GM12878 (cell line): ENCODE results near the gene SCYGR1. TPM values are rescaled to one million over a fixed set of nuclear protein-coding genes. Genes with fewer than 3 reads are reported as not detected.

Source experiments
- ATAC-seq: fragments of 200-7000 bp; cut with Tn5 transposase; 3 replicates; pipeline ENCODE4 v1.9.1; 2020; ENCODE audit warnings: mild to moderate bottlenecking, moderate library complexity
- BruUV-seq: library from RNA; stranded (reverse); fragments of 400-500 nt; replicated peaks from 2 replicates; lab custom pipeline; 2021; lab: Mats Ljungman, UMichigan
- CTCF ChIA-PET: fragments of 300-600 bp; sonication (Branson Sonifier 250); formaldehyde crosslinking; extraction: SDS; loops from one replicate; lab custom pipeline; 2021; ENCODE audit warnings: inconsistent platforms; lab: Yijun Ruan, JAX
- POLR2A ChIA-PET: fragments of 350-600 bp; formaldehyde crosslinking; extraction: SDS; loops from one replicate; lab custom pipeline; 2021; ENCODE audit warnings: inconsistent platforms; lab: Charles Lee
- RAD21 ChIA-PET: fragments of 300-600 bp; sonication (Branson Sonifier 250); formaldehyde crosslinking; loops from one replicate; lab custom pipeline; 2023; ENCODE audit warnings: antibody characterized with exemption; ENCODE audit not compliant: unreplicated experiment; lab: Charles Lee
- SMC1A ChIA-PET: fragments of 300-600 bp; sonication (Branson Sonifier 250); formaldehyde crosslinking; loops from one replicate; lab custom pipeline; 2023; ENCODE audit not compliant: unreplicated experiment, uncharacterized antibody; lab: Charles Lee
- DNase-seq: peaks from one replicate; pipeline ENCODE4 v3.0.0-alpha.2; 2011; ENCODE audit warnings: low read depth, low spot score
- FAIRE-seq: peaks from 3 replicates; lab custom pipeline; 2011; peaks lifted over from hg19 to GRCh38; lab: Jason Lieb, UNC
- H2AFZ ChIP-seq: 2 replicates; pipeline ENCODE4 v1.6.0; 2011; ENCODE audit warnings: low read depth, low read length, control low read depth; ENCODE audit not compliant: control insufficient read depth
- H3K27ac ChIP-seq: 2 replicates; pipeline ENCODE4 v1.5.1; 2011; ENCODE audit warnings: control low read depth; ENCODE audit not compliant: control insufficient read depth, insufficient read depth
- H3K27me3 ChIP-seq, 2 experiments: replicated peaks in 1 of 2; 2 replicates each; pipeline versions ENCODE4 v1.6.0 to v1.6.1; 2011; ENCODE audit warnings: low read length in 1 of 2; ENCODE audit not compliant: control insufficient read depth in 2 of 2, insufficient read depth in 2 of 2
- H3K36me3 ChIP-seq, 2 experiments: 2 replicates each; pipeline ENCODE4 v1.5.1; 2011; ENCODE audit warnings: low read length in 1 of 2; ENCODE audit not compliant: control insufficient read depth in 2 of 2, insufficient read depth in 2 of 2
- H3K4me1 ChIP-seq: 2 replicates; pipeline ENCODE4 v1.6.1; 2011; ENCODE audit warnings: mild to moderate bottlenecking, low read length, moderate library complexity, mixed read lengths; ENCODE audit not compliant: control insufficient read depth, insufficient read depth
- H3K4me2 ChIP-seq: 2 replicates; pipeline ENCODE4 v1.6.0; 2011; ENCODE audit warnings: control low read depth; ENCODE audit not compliant: control insufficient read depth, insufficient read depth
- H3K4me3 ChIP-seq: fragments of 200-600 bp; sonication (generic); 2 replicates; pipeline ENCODE4 v1.5.1; 2016
- H3K79me2 ChIP-seq: 2 replicates; pipeline ENCODE4 v1.6.0; 2011; ENCODE audit warnings: low read length; ENCODE audit not compliant: control insufficient read depth, insufficient read depth
- H3K9ac ChIP-seq: 2 replicates; pipeline ENCODE4 v1.8.0; 2011; ENCODE audit warnings: low read length, control low read depth, mixed read lengths; ENCODE audit not compliant: control insufficient read depth, insufficient read depth
- H3K9me3 ChIP-seq: replicated peaks from 3 replicates; pipeline ENCODE4 v1.5.1; 2011; ENCODE audit warnings: mild to moderate bottlenecking, low read length; ENCODE audit not compliant: control insufficient read depth, insufficient read depth
- H4K20me1 ChIP-seq: 2 replicates; pipeline ENCODE4 v1.6.0; 2011; ENCODE audit not compliant: control insufficient read depth, insufficient read depth
- CBX3 ChIP-seq: fragments of 200-600 bp; sonication (generic); IDR thresholded peaks from 2 replicates; pipeline ENCODE4 v1.6.1; 2016; ENCODE audit warnings: low read depth, borderline replicate concordance
- CEBPB ChIP-seq, 2 experiments: fragments of 150-350 bp in 1 of 2; IDR thresholded peaks; 2 replicates each; pipeline ENCODE4 v1.6.1; 2012 to 2014; ENCODE audit warnings: low read depth in 2 of 2, low read length in 2 of 2, borderline replicate concordance in 1 of 2, inconsistent platforms in 1 of 2
- CREM ChIP-seq: IDR thresholded peaks from 2 replicates; pipeline ENCODE4 v1.6.1; 2014; ENCODE audit warnings: antibody characterized with exemption, low read depth
- CTCF ChIP-seq, 3 experiments: IDR thresholded peaks in 2 of 3; conservative IDR thresholded peaks in 1 of 3; 2 replicates each; pipeline ENCODE4 v1.5.1; 2011; ENCODE audit warnings: low read depth in 3 of 3, low read length in 3 of 3, mild to moderate bottlenecking in 3 of 3, control low read depth in 2 of 3, moderate library complexity in 2 of 3, inconsistent platforms in 1 of 3, mixed read lengths in 1 of 3; ENCODE audit not compliant: control insufficient read depth in 2 of 3, insufficient read depth in 1 of 3; ENCODE audit errors: extremely low read depth in 1 of 3
- E2F8 ChIP-seq: fragments of 450-650 bp; IDR thresholded peaks from 2 replicates; pipeline ENCODE4 v1.6.1; 2018; ENCODE audit warnings: mild to moderate bottlenecking, low read depth, moderate library complexity; ENCODE audit not compliant: partially characterized antibody
- EGR1 ChIP-seq, 2 experiments: IDR thresholded peaks; 1 replicate in 1 of 2; 2 replicates in 1 of 2; pipeline ENCODE4 v1.6.1; 2011 to 2012; ENCODE audit warnings: low read depth in 2 of 2, low read length in 2 of 2, borderline replicate concordance in 1 of 2, mild to moderate bottlenecking in 1 of 2, moderate library complexity in 1 of 2
- HDAC6 ChIP-seq: fragments of 200-600 bp; sonication (generic); IDR thresholded peaks from one replicate; pipeline ENCODE4 v1.8.0; 2017; ENCODE audit warnings: antibody characterized with exemption; ENCODE audit not compliant: unreplicated experiment
- MXI1 ChIP-seq: fragments of 150-350 bp; IDR thresholded peaks from 2 replicates; pipeline ENCODE4 v1.6.1; 2011; ENCODE audit warnings: low read depth, mild to moderate bottlenecking, inconsistent platforms, low read length, improper control_type of control experiment
- NFYA ChIP-seq: IDR thresholded peaks from 2 replicates; pipeline ENCODE4 v1.6.1; 2011; ENCODE audit warnings: low read depth, mild to moderate bottlenecking, low read length, improper control_type of control experiment, borderline replicate concordance
- RELB ChIP-seq: fragments of 450-650 bp; IDR thresholded peaks from 2 replicates; pipeline ENCODE4 v1.6.1; 2017; ENCODE audit warnings: low read depth, mild to moderate bottlenecking, moderate library complexity
- SIX5 ChIP-seq: IDR thresholded peaks from 2 replicates; pipeline ENCODE4 v1.6.1; 2011; ENCODE audit warnings: mild to moderate bottlenecking, low read depth, low read length, moderate library complexity; ENCODE audit not compliant: severe bottlenecking
- SMC3 ChIP-seq: IDR thresholded peaks from 2 replicates; pipeline ENCODE4 v1.6.1; 2011; ENCODE audit warnings: low read length, improper control_type of control experiment, borderline replicate concordance
- STAT3 ChIP-seq: IDR thresholded peaks from 2 replicates; pipeline ENCODE4 v1.6.1; 2011; ENCODE audit warnings: low read depth, low read length, improper control_type of control experiment
- WRNIP1 ChIP-seq: IDR thresholded peaks from 2 replicates; pipeline ENCODE4 v1.6.1; 2011; ENCODE audit warnings: low read depth, low read length, improper control_type of control experiment, borderline replicate concordance
- ZNF24 ChIP-seq: fragments of 450-650 bp; IDR thresholded peaks from 2 replicates; pipeline ENCODE4 v1.6.1; 2017; ENCODE audit warnings: antibody characterized with exemption, mild to moderate bottlenecking
- WGBS: methylation state at CpG from one replicate; pipeline ENCODE4 v1.1.6; 2016; ENCODE audit warnings: low lambda C conversion rate; ENCODE audit not compliant: insufficient replicate concordance, insufficient coverage; ENCODE audit errors: missing lambda C conversion rate; 5-methylcytosine and 5-hydroxymethylcytosine counted together
- in situ Hi-C: fragments of 300-500 bp; cut with MboI; formaldehyde crosslinking; loops from 9 replicates; pipeline ENCODE4 v1.14.3; 2018; ENCODE audit warnings: mixed read lengths
- intact Hi-C: fragments of 100-400 bp; cut with micrococcal nuclease; formaldehyde crosslinking; loops from one replicate; pipeline ENCODE4 v1.14.2; 2022; ENCODE audit not compliant: unreplicated experiment
- polyA plus RNA-seq, 11 experiments: library from polyadenylated mRNA; depleted of rRNA in 4 of 11; unstranded in 6 of 11; stranded (reverse) in 5 of 11; fragments of >200 nt; fragmentation: Nextera tagmentation in 4 of 11; fragmentation: Illumina TruSeq in 1 of 11; extraction: Ambion mirVana in 4 of 11; extraction: Trizol in 1 of 11; gene quantifications; 1 replicate in 1 of 11; 2 replicates in 10 of 11; pipeline versions ENCODE4 v1.2.1 to v1.2.3, GENCODE V29; 2011 to 2016; ENCODE audit warnings: inconsistent platforms in 2 of 11, missing spikeins in 2 of 11, low read depth in 1 of 11
- total RNA-seq, 4 experiments: library from RNA; depleted of rRNA in 3 of 4; stranded (reverse); fragments of >200 nt in 3 of 4; fragmentation: Illumina TruSeq in 1 of 4; extraction: Trizol in 1 of 4; gene quantifications; 2 replicates each; pipeline versions ENCODE4 v1.2.1 to v1.2.3, GENCODE V29; 2013 to 2021

Gene SCYGR1
- total and polyA plus RNA-seq, 10 of the 15 experiments (the other 5 are each of a cell fraction or from before 2014, with no cell fraction given) = not detected

GRCh38 chr2:227406177-227407031 lies 18.7 kb upstream of the SCYGR1 start:
- ChIA-PET CTCF (interaction anchor here (0.6 to 7.4 kb wide), 69 partner anchors 9 to 1025 kb away, joined by 3 to 127 read pairs (median 4); partner anchors contain the start of gene SCYGR1), POLR2A (interaction anchor here (0.5 to 1.9 kb wide), 5 partner anchors 19 to 359 kb away, joined by 3 to 5 read pairs (median 4); no protein-coding TSS in a partner anchor), SMC1A (interaction anchor here (0.6 to 13.3 kb wide), 39 partner anchors 9 to 455 kb away, joined by 3 to 191 read pairs (median 5); no protein-coding TSS in a partner anchor), RAD21 (interaction anchor here (0.5 to 5.2 kb wide), 40 partner anchors 9 to 456 kb away, joined by 3 to 61 read pairs (median 4); no protein-coding TSS in a partner anchor)
- WGBS = 9% methylated on average over 7 of the region's 7 CpGs
- in situ Hi-C loops = loop anchor here (10.0 kb wide), 1 partner anchor 358 kb away; no protein-coding TSS in a partner anchor
- Histone ChIP-seq H3K27ac (no peak overlapping the region), H4K20me1 (no peaks in the 10 kb centered on the region), H3K4me1 (peaks cover 14% of the 10 kb centered on the region), H3K9me3 (no peaks in the 10 kb centered on the region), H2AFZ (peak overlapping the region; percentile 20), H3K4me3 (no peak overlapping the region), H3K79me2 (no peaks in the 10 kb centered on the region), H3K9ac (no peak overlapping the region), H3K4me2 (no peak overlapping the region), H3K27me3 (no peaks in the 10 kb centered on the region), H3K36me3 (no peaks in the 10 kb centered on the region)
- BruUV-seq = no TSS peak
- DNase-seq = no peak
- peak; percentile 67 for ATAC-seq
- peak; percentile 41 for FAIRE-seq
- intact Hi-C loops = loop anchor here (1.0 to 10.0 kb wide), 7 partner anchors 66 to 448 kb away; partner anchors contain the start of gene AGFG1
- no peak for TF ChIP-seq E2F8
- TF ChIP-seq CREM = peak; percentile 62; the same call in 1 of the 2 replicates
- TF ChIP-seq WRNIP1 = 0 out of 2 replicates have a peak, but pooled peaks have one; percentile 73
- TF ChIP-seq HDAC6 = no peak
- TF ChIP-seq NFYA = no peak
- TF ChIP-seq EGR1 (IDR thresholded peaks at IDR 0.05; ENCODE audit: borderline replicate concordance in 1 of 2, low read depth in 2 of 2, low read length in 2 of 2) = no peak
- peak; percentile 61 to 90 (median 74) for TF ChIP-seq CTCF (IDR thresholded peaks at IDR 0.05 in 2 of 3, conservative IDR thresholded peaks at IDR 0.05 in 1 of 3; ENCODE audit: control insufficient read depth in 2 of 3, extremely low read depth in 1 of 3, insufficient read depth in 1 of 3, low read depth in 3 of 3, low read length in 3 of 3)
- TF ChIP-seq MXI1 = no peak; the same call in 1 of the 2 replicates
- TF ChIP-seq STAT3 = no peak
- peak; percentile 72; the same call in 1 of the 2 replicates for TF ChIP-seq RELB
- no peak for TF ChIP-seq SIX5
- no peak for TF ChIP-seq CEBPB (IDR thresholded peaks at IDR 0.05; ENCODE audit: borderline replicate concordance in 1 of 2, low read depth in 2 of 2, low read length in 2 of 2)
- TF ChIP-seq CBX3 = no peak
- TF ChIP-seq ZNF24 = 0 out of 2 replicates have a peak, but pooled peaks have one; percentile 32
- peak; percentile 86 for TF ChIP-seq SMC3
